ENCODE data around the gene XBP1.
"Not testable (repeated sequence)": the region's sequence is repeated elsewhere in the genome, so short reads cannot be mapped to it uniquely, and the experiment has no call there.

XBP1 gene

DNA sequence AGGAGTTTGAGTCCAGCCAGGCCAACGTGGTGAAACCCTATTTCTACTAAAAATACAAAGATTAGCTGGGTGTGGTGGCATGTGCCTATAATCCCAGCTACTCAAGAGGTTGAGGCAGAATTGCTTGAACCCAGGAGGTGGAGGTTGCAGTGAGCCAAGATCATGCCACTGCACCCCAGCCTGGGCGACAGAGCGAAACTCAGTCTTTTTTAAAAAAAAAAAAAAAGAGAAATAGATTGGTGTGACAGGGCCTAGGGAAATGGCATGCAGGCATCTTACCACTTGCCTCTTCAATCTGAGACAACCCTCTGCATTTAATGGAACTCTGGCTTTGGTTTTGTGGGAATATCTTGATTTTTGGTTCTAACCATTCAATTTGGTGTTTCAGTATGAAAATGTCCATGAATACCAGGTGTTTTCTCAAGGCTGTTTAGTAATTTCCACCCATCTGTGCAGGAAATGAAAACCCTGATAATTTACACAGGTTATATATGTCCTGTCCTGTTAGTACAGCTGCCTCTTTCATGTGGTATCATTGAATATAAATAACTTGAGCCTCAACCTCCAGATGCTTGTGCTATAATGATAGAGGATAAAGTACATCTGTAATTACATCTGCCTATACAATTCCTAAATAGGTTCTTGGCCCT lies 8.4 kb downstream of the XBP1 start:
- DNase-seq (ENCODE audit: low spot score): no peak

- DNase-seq (ENCODE audit: low spot score): no peak
Observed at GRCh38 chr22:28791124-28791523, 9.2 kb downstream of the XBP1 start.

- no peak for DNase-seq (ENCODE audit: low spot score)
Observed at GRCh38 chr22:28788601-28789000, 11.8 kb downstream of the XBP1 start.

DNA sequence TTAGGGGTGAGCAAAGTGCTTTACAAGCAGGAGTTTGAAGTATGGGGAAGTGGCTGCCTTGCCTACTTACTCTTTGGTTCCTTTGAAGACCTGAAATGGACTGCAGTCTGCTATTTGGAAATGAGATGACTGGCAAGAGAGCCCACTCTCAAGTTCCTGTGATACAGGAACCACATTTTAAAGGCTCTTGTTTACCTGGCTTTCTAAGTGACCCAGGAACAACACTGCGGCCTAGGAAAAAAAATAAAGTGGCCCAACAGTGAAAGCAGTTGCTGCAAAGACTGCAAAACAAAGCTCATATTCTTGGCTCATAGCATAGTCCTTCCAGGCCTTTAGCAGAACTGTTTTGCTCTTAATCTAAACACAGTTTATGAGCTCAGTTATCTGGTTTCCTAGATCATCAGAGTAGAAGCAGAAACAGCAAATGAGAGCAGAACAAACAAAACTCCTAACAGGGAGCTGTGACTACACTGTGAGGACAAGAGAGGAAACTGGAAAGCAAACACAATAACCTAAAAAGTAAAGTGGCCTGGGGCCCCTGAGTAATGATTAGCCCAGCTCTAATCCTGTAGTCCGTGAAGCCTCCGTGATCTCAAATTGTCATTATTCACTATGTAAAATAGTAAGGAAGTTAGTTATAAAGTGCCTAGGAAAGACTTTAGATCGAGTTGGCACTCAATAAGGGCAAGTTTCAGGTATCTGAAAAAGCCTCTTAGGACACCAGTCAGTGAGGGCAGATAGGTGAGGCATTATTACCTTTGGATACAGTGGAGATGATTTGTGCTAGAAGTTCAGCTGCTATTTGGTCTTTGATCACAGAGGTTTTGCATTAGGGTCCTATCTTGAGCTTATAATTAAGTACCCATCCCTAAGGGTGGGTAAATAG lies 16.3 kb downstream of the XBP1 start:
- no peak for DNase-seq (ENCODE audit: low spot score)

GRCh38 chr22:28780296-28780695 lies 20.1 kb downstream of the XBP1 start:
- DNase-seq (ENCODE audit: low spot score): no peak

DNA sequence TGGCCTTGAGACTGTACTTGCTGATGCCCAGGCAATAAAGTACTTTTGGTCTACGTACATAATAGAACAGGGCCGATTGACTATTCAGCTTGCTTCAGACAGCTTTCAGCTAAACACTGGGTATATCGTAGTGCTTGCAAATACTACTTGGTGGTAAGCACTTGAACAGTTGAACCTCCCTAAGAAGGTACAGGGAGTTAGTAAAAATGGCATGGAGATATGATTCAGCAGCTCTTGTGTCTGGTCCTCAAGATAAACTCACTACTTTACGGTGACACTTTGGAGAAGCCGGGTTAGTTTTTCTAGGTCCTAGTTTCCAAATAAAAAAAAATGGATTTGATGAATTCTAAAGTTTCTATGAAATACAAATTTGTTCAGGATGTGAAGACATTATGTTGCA lies 20.5 kb downstream of the XBP1 start:
- DNase-seq (ENCODE audit: low spot score): no peak

DNA sequence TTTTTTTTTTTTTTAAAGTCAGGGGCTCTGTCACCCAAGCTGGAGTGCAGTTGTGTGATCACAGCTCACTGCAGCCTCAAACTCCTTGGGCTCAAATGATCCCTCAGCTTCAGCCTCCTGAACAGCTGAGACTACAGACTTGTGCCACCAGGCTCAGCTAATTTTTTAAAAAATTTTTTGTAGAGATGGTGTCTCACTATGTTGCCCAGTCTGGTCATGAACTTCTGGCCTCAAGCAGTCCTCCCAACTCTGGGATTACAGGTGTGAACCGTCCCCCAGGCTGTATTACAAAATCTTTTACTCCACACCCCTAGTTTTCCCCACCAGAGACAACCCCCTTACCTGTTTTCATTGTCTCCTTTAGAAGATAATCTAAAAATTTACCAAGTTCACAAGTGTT lies 26.0 kb downstream of the XBP1 start:
- DNase-seq (ENCODE audit: low spot score): no peak

DNA sequence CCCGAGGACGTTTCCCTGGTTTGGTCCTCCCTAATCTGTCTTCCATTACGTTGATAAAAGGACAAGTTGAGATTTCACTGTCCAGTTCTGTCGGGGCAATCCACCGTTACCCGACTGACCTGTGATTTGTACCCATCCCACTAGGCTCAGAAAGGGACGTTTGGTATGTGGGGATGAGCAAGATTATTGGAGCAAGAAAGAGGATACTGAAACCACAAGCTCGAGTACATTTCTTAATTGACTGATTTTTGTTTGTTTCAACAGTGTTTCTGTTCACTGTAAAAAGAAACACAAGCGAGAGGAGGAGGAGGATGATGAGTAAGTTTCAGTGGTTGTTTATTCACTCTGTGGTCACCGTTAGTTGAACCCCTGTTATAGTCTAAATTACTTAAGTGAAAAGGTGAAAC lies 26.9 kb downstream of the XBP1 start:
- peak; percentile 21 for DNase-seq (ENCODE audit: low spot score)

- peak; percentile 90 for DNase-seq (ENCODE audit: low spot score)
Observed at GRCh38 chr22:28772633-28773460, 27.5 kb downstream of the XBP1 start, which contains the start of gene CCDC117. CCDC117 (plus strand) TSS chr22:28772695; CDS start chr22:28772850, 155 bp downstream.

- no peak for DNase-seq (ENCODE audit: low spot score)
Observed at GRCh38 chr22:28771195-28771791, 29.1 kb downstream of the XBP1 start.

DNA sequence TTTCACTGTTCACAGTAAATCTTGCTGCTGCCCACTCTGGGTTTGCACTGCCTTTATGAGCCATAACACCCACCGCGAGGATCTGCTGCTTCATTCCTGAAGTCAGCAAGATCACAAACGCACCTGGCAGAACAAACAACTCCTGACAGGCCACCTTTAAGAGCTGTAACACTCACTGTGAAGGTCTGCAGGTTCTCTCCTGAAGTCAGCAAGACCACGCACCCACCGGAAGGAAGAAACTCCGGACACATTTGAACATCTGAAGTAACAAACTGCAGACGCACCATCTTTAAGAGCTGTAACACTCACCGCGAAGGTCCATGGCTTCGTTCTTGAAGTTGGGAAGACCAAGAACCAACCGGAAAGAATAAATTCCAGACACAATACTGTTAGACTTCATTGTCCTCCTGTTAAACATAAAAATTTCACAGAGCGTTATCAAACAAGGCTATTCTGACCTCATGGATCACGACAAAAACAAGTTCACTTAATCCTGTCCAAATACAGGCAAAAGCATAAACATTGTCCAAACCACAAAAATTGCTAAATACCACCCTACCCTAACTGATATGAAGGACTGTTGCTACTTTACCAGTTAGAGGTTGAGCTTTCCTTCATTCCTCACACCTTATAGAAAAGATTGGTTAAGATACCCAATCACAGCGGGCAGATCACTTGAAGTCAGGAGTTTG lies 30.8 kb downstream of the XBP1 start:
- no peak for DNase-seq (ENCODE audit: low spot score)

GRCh38 chr22:28768701-28769393 lies 31.5 kb downstream of the XBP1 start:
- no peak for DNase-seq (ENCODE audit: low spot score)

DNA sequence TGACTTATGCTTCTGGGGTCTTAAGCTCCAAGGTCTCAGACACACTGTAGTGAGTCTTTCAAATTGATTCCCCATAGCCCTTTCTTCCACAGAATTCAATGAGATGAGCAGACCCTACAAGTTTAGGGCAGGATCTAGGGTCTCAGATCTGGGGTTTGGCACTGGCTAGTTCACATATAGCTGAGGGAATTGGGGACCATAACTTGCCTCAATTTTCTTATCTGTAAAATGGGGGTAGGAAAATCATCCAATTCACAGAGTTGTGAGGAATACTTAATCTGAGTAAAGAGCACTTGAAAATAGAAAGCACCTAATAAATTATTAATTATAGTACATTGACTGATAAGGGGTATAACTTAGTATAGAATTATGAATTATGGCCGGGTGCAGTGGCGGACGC lies 33.7 kb downstream of the XBP1 start:
- no peak for DNase-seq (ENCODE audit: low spot score)

DNA sequence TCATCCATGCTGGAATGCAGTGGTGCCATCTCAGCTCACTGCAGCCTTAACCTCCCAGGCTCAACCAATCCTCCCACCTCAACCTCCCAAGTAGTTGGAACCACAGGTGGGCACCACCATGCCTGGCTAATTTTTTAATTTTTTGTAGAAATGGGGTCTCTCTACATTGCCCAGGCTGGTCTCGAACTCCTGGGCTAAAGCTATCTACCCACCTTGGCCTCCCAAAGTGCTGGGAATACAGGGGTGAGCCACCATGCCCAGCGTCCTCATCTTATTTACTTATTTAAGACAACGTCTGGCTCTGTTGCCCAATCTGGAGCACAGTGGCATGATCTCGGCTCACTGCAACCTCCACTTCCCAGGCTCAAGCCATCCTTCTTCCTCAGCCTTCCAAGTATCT lies 38.4 kb downstream of the XBP1 start:
- not testable (repeated sequence) for DNase-seq (ENCODE audit: low spot score)

- no peak for DNase-seq (ENCODE audit: low spot score)
Observed at GRCh38 chr22:28761449-28761755, 39.0 kb downstream of the XBP1 start.

- no peak for DNase-seq (ENCODE audit: low spot score)
Observed at GRCh38 chr22:28759861-28760560, 40.4 kb downstream of the XBP1 start.

GRCh38 chr22:28754512-28754911 lies 45.9 kb downstream of the XBP1 start:
- not testable (repeated sequence) for DNase-seq (ENCODE audit: low spot score)

DNA sequence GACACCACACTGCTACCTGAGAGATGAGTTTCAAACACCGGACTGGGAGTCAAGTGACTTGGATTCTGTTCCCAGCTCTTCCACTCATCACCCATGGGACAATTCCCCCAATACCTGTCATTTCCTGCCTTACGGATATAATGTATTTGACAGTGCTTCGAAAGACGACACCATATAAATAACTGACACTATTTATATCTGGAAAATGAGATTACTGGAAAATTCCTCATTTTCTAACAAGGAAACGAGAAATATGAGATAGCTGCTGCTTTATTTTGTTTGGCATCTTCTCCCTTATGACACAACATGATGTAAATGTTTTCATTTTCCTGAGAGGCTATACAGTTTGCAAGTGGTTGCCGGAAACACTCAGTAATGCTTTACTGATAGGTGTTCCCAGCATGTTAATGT lies 49.9 kb downstream of the XBP1 start:
- no peak for DNase-seq (ENCODE audit: low spot score)

All from CD4-positive, alpha-beta T cell treated with Interleukin-15 for 4 hours (primary cell).